GM12878 (cell line): Measurements from ENCODE around the gene LRIT2. TPM values are rescaled to one million over a fixed set of nuclear protein-coding genes. Genes with fewer than 3 reads are reported as not detected.

Experiments
- ATAC-seq: fragments of 200-7000 bp; cut with Tn5 transposase; 3 replicates; pipeline ENCODE4 v1.9.1; 2020; ENCODE audit warnings: mild to moderate bottlenecking, moderate library complexity
- Bru-seq: library from RNA; stranded (reverse); fragments of 400-500 nt; gene quantifications from one replicate; lab custom pipeline; 2021; lab: Mats Ljungman, UMichigan
- BruChase-seq, 2 experiments: library from RNA; stranded (reverse); fragments of 400-500 nt; gene quantifications; one replicate each; lab custom pipeline; 2021; lab: Mats Ljungman, UMichigan
- BruUV-seq: library from RNA; stranded (reverse); fragments of 400-500 nt; replicated peaks from 2 replicates; lab custom pipeline; 2021; lab: Mats Ljungman, UMichigan
- CTCF ChIA-PET: fragments of 300-600 bp; sonication (Branson Sonifier 250); formaldehyde crosslinking; extraction: SDS; loops from one replicate; lab custom pipeline; 2021; ENCODE audit warnings: inconsistent platforms; lab: Yijun Ruan, JAX
- POLR2A ChIA-PET: fragments of 350-600 bp; formaldehyde crosslinking; extraction: SDS; loops from one replicate; lab custom pipeline; 2021; ENCODE audit warnings: inconsistent platforms; lab: Charles Lee
- RAD21 ChIA-PET: fragments of 300-600 bp; sonication (Branson Sonifier 250); formaldehyde crosslinking; loops from one replicate; lab custom pipeline; 2023; ENCODE audit warnings: antibody characterized with exemption; ENCODE audit not compliant: unreplicated experiment; lab: Charles Lee
- SMC1A ChIA-PET: fragments of 300-600 bp; sonication (Branson Sonifier 250); formaldehyde crosslinking; loops from one replicate; lab custom pipeline; 2023; ENCODE audit not compliant: unreplicated experiment, uncharacterized antibody; lab: Charles Lee
- DNase-seq: peaks from one replicate; pipeline ENCODE4 v3.0.0-alpha.2; 2011; ENCODE audit warnings: low read depth, low spot score
- FAIRE-seq: peaks from 3 replicates; lab custom pipeline; 2011; peaks lifted over from hg19 to GRCh38; lab: Jason Lieb, UNC
- H2AFZ ChIP-seq: 2 replicates; pipeline ENCODE4 v1.6.0; 2011; ENCODE audit warnings: low read depth, low read length, control low read depth; ENCODE audit not compliant: control insufficient read depth
- H3K27ac ChIP-seq: 2 replicates; pipeline ENCODE4 v1.5.1; 2011; ENCODE audit warnings: control low read depth; ENCODE audit not compliant: control insufficient read depth, insufficient read depth
- H3K27me3 ChIP-seq, 2 experiments: replicated peaks in 1 of 2; 2 replicates each; pipeline versions ENCODE4 v1.6.0 to v1.6.1; 2011; ENCODE audit warnings: low read length in 1 of 2; ENCODE audit not compliant: control insufficient read depth in 2 of 2, insufficient read depth in 2 of 2
- H3K36me3 ChIP-seq, 2 experiments: 2 replicates each; pipeline ENCODE4 v1.5.1; 2011; ENCODE audit warnings: low read length in 1 of 2; ENCODE audit not compliant: control insufficient read depth in 2 of 2, insufficient read depth in 2 of 2
- H3K4me1 ChIP-seq: 2 replicates; pipeline ENCODE4 v1.6.1; 2011; ENCODE audit warnings: mild to moderate bottlenecking, low read length, moderate library complexity, mixed read lengths; ENCODE audit not compliant: control insufficient read depth, insufficient read depth
- H3K4me2 ChIP-seq: 2 replicates; pipeline ENCODE4 v1.6.0; 2011; ENCODE audit warnings: control low read depth; ENCODE audit not compliant: control insufficient read depth, insufficient read depth
- H3K4me3 ChIP-seq: fragments of 200-600 bp; sonication (generic); 2 replicates; pipeline ENCODE4 v1.5.1; 2016
- H3K79me2 ChIP-seq: 2 replicates; pipeline ENCODE4 v1.6.0; 2011; ENCODE audit warnings: low read length; ENCODE audit not compliant: control insufficient read depth, insufficient read depth
- H3K9ac ChIP-seq: 2 replicates; pipeline ENCODE4 v1.8.0; 2011; ENCODE audit warnings: low read length, control low read depth, mixed read lengths; ENCODE audit not compliant: control insufficient read depth, insufficient read depth
- H3K9me3 ChIP-seq: replicated peaks from 3 replicates; pipeline ENCODE4 v1.5.1; 2011; ENCODE audit warnings: mild to moderate bottlenecking, low read length; ENCODE audit not compliant: control insufficient read depth, insufficient read depth
- H4K20me1 ChIP-seq: 2 replicates; pipeline ENCODE4 v1.6.0; 2011; ENCODE audit not compliant: control insufficient read depth, insufficient read depth
- HCFC1 ChIP-seq: fragments of 150-350 bp; IDR thresholded peaks from 2 replicates; pipeline ENCODE4 v1.6.1; 2014; ENCODE audit warnings: low read length
- KLF5 ChIP-seq: fragments of 450-650 bp; IDR thresholded peaks from 2 replicates; pipeline ENCODE4 v1.6.1; 2014; ENCODE audit warnings: mild to moderate bottlenecking; ENCODE audit not compliant: partially characterized antibody
- POLR2AphosphoS5 ChIP-seq: IDR thresholded peaks from 2 replicates; pipeline ENCODE4 v1.6.1; 2011; ENCODE audit warnings: mild to moderate bottlenecking, low read length, inconsistent platforms
- RAD51 ChIP-seq: fragments of 450-650 bp; IDR thresholded peaks from 2 replicates; pipeline ENCODE4 v1.6.1; 2016; ENCODE audit warnings: moderate library complexity, mild to moderate bottlenecking, inconsistent platforms
- SMAD1 ChIP-seq: fragments of 450-650 bp; IDR thresholded peaks from 2 replicates; pipeline ENCODE4 v1.6.1; 2018; ENCODE audit warnings: mild to moderate bottlenecking, low read depth; ENCODE audit not compliant: partially characterized antibody
- ZZZ3 ChIP-seq: IDR thresholded peaks from 2 replicates; pipeline ENCODE4 v1.6.1; 2011; ENCODE audit warnings: low read depth; ENCODE audit not compliant: control insufficient read depth, insufficient read length
- WGBS: methylation state at CpG from one replicate; pipeline ENCODE4 v1.1.6; 2016; ENCODE audit warnings: low lambda C conversion rate; ENCODE audit not compliant: insufficient replicate concordance, insufficient coverage; ENCODE audit errors: missing lambda C conversion rate; 5-methylcytosine and 5-hydroxymethylcytosine counted together
- in situ Hi-C: fragments of 300-500 bp; cut with MboI; formaldehyde crosslinking; loops from 9 replicates; pipeline ENCODE4 v1.14.3; 2018; ENCODE audit warnings: mixed read lengths
- intact Hi-C: fragments of 100-400 bp; cut with micrococcal nuclease; formaldehyde crosslinking; loops from one replicate; pipeline ENCODE4 v1.14.2; 2022; ENCODE audit not compliant: unreplicated experiment
- long read RNA-seq, 2 experiments: library from polyadenylated mRNA; unstranded; transcript quantifications; one replicate each; pipeline ENCODE4 v2.0.0, GENCODE V29; 2019 to 2020
- polyA minus RNA-seq, 3 experiments: library from RNA; depleted of rRNA, polyadenylated mRNA; stranded (reverse); fragments of >200 nt; gene quantifications; 2 replicates each; pipeline ENCODE4 v1.2.3, GENCODE V29; 2011
- polyA plus RNA-seq, 11 experiments: library from polyadenylated mRNA; depleted of rRNA in 4 of 11; unstranded in 6 of 11; stranded (reverse) in 5 of 11; fragments of >200 nt; fragmentation: Nextera tagmentation in 4 of 11; fragmentation: Illumina TruSeq in 1 of 11; extraction: Ambion mirVana in 4 of 11; extraction: Trizol in 1 of 11; gene quantifications; 1 replicate in 1 of 11; 2 replicates in 10 of 11; pipeline versions ENCODE4 v1.2.1 to v1.2.3, GENCODE V29; 2011 to 2016; ENCODE audit warnings: inconsistent platforms in 2 of 11, missing spikeins in 2 of 11, low read depth in 1 of 11
- total RNA-seq, 4 experiments: library from RNA; depleted of rRNA in 3 of 4; stranded (reverse); fragments of >200 nt in 3 of 4; fragmentation: Illumina TruSeq in 1 of 4; extraction: Trizol in 1 of 4; gene quantifications; 2 replicates each; pipeline versions ENCODE4 v1.2.1 to v1.2.3, GENCODE V29; 2013 to 2021
- TF ChIP-seq, protein P1 (sequence below): fragments of 450-650 bp; IDR thresholded peaks from 2 replicates; pipeline ENCODE4 v1.6.1; 2017; ENCODE audit warnings: mild to moderate bottlenecking

LRIT2 gene, protein sequence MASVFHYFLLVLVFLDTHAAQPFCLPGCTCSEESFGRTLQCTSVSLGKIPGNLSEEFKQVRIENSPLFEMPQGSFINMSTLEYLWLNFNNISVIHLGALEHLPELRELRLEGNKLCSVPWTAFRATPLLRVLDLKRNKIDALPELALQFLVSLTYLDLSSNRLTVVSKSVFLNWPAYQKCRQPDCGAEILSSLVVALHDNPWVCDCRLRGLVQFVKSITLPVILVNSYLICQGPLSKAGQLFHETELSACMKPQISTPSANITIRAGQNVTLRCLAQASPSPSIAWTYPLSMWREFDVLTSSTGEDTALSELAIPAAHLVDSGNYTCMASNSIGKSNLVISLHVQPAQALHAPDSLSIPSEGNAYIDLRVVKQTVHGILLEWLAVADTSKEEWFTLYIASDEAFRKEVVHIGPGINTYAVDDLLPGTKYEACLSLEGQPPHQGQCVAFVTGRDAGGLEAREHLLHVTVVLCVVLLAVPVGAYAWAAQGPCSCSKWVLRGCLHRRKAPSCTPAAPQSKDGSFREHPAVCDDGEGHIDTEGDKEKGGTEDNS
- not detected in 2 replicates for total RNA-seq (2013; cell fraction: nucleolus; rRNA removed)
- total RNA-seq (2014; rRNA removed): not detected in 2 replicates
- total RNA-seq (2014; rRNA removed; fragmentation: Illumina TruSeq; extraction: Trizol): not detected in 2 replicates
- total RNA-seq (2021): not detected in 2 replicates
- polyA plus RNA-seq (2011; ENCODE audit: low read depth): not detected
- not detected in 2 replicates for polyA plus RNA-seq (2011; rRNA removed)
- not detected in 2 replicates for polyA plus RNA-seq (2011; cell fraction: cytosol; rRNA removed)
- polyA plus RNA-seq (2011; cell fraction: nucleus; rRNA removed): not detected in 2 replicates
- not detected in 2 replicates for polyA plus RNA-seq (2012)
- polyA plus RNA-seq (2014; fragmentation: Illumina TruSeq; extraction: Trizol): not detected in 2 replicates
- not detected for polyA plus RNA-seq (2014; fragmentation: Nextera tagmentation; extraction: Ambion mirVana)
- polyA plus RNA-seq (2014; rRNA removed): not detected in 2 replicates
- polyA plus RNA-seq (2016; fragmentation: Nextera tagmentation; extraction: Ambion mirVana): not detected
- not detected in 2 replicates for polyA minus RNA-seq (2011; rRNA and poly(A)+ RNA removed)
- polyA minus RNA-seq (2011; cell fraction: cytosol; rRNA and poly(A)+ RNA removed): not detected in 2 replicates
- polyA minus RNA-seq (2011; cell fraction: nucleus; rRNA and poly(A)+ RNA removed): not detected in 2 replicates
- Bru-seq, nascent RNA: not detected
- not detected for BruChase-seq, experiment 1, labeled RNA remaining after a 6-hour chase
- BruChase-seq, experiment 2, labeled RNA remaining after a 2-hour chase: not detected
- long read RNA-seq, experiment 1: 0 reads
- long read RNA-seq, experiment 2: 0 reads

DNA sequence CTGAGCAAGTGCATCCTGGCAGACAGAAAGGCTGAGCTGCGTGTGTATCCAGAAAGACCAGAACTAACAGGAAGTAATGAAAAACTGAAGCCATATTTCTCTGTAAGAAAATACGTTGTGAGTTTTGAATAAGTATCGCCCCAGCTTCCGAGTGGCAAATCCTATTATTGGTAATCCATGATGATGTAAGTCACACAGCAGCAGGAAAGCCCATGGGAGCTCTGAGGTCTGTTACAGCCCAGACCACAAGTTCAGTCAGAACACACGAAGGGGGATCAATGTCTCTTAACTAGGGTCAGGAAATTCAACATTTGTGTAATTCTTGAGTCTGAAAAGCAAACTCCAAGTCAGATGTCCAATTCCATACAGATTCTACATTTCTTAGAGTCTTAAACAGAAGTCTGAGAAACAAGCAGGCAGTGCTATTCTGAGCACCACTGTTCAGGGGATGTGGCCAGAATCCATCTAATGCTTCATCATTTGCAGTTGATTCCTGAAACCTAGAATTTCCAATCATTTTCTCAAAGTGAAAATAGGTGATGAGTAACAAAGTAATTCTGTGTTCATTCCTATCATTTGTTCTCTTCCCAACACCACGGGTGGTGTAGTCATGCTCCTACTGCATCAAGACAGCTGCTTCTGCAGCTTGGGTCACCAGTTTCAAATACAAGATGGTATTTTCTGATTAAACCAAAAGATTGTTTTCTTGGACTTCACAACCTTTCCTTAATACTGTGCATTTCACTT is at the start of gene LRIT2:
Gene LRIT2, minus strand, starts transcription at position 118 of the 747 bp plus-strand sequence. Its CDS starts 24 bp downstream, at position 94.
- Histone ChIP-seq H3K36me3 (no peaks in the 10 kb centered on the region), H3K27ac (no peak within 1 kb of the TSS), H4K20me1 (no peaks in the 10 kb centered on the region), H3K27me3 (no peaks in the 10 kb centered on the region; a peak in 1 of 4 replicates), H3K9ac (no peak within 1 kb of the TSS), H2AFZ (no peak within 1 kb of the TSS), H3K4me1 (no peaks in the 10 kb centered on the region), H3K9me3 (no peaks in the 10 kb centered on the region), H3K4me3 (no peak within 1 kb of the TSS), H3K79me2 (no peaks in the 10 kb centered on the region), H3K4me2 (no peak within 1 kb of the TSS)
- ATAC-seq: no peak
- CTCF ChIA-PET: interaction anchor here (1.4 kb wide), 1 partner anchor 11 kb away, joined by 3 read pairs; no protein-coding TSS in a partner anchor
- SMC1A ChIA-PET: no interaction called here
- BruUV-seq: no TSS peak
- 43% methylated on average over 6 of the region's 6 CpGs for WGBS
- no peak for FAIRE-seq
- TF ChIP-seq SMAD1 (no peak), HCFC1 (no peak), RAD51 (no peak), POLR2AphosphoS5 (no peak), KLF5 (no peak), ZZZ3 (no peak)
- TF ChIP-seq, protein P1, sequence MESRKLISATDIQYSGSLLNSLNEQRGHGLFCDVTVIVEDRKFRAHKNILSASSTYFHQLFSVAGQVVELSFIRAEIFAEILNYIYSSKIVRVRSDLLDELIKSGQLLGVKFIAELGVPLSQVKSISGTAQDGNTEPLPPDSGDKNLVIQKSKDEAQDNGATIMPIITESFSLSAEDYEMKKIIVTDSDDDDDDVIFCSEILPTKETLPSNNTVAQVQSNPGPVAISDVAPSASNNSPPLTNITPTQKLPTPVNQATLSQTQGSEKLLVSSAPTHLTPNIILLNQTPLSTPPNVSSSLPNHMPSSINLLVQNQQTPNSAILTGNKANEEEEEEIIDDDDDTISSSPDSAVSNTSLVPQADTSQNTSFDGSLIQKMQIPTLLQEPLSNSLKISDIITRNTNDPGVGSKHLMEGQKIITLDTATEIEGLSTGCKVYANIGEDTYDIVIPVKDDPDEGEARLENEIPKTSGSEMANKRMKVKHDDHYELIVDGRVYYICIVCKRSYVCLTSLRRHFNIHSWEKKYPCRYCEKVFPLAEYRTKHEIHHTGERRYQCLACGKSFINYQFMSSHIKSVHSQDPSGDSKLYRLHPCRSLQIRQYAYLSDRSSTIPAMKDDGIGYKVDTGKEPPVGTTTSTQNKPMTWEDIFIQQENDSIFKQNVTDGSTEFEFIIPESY: no peak
- in situ Hi-C loops: no loop called here
- RAD21 ChIA-PET: no interaction called here
- no peak for DNase-seq
- intact Hi-C loops: no loop called here
- POLR2A ChIA-PET: no interaction called here
